ENCODE results near the gene CLDN17. TPM values are rescaled to one million over a fixed set of nuclear protein-coding genes. Genes with fewer than 3 reads are reported as not detected.

CLDN17 gene
- total RNA-seq, 6 donors from 2014 or later = not detected

GRCh38 chr21:30189773-30190172, 23.2 kb upstream of the CLDN17 start:
- no peak for ATAC-seq (ENCODE audit: low FRiP score in 2 of 2)
- Histone ChIP-seq H3K27me3 (no peaks in the 10 kb centered on the region), H3K36me3 (no peaks in the 10 kb centered on the region), H3K4me3 (no peak overlapping the region), H3K27ac (no peak overlapping the region), H3K4me1 (no peaks in the 10 kb centered on the region), H3K9me3 (no peaks in the 10 kb centered on the region)
- WGBS, 2 donors = 55 to 60% methylated on average over 3 of the region's 3 CpGs
- DNase-seq = no peak
- TF ChIP-seq EP300 (IDR thresholded peaks at IDR 0.05) = no peak
- no peak for TF ChIP-seq POLR2A (IDR thresholded peaks at IDR 0.05)
- TF ChIP-seq POLR2AphosphoS5 (IDR thresholded peaks at IDR 0.05) = no peak
- TF ChIP-seq, protein P1, sequence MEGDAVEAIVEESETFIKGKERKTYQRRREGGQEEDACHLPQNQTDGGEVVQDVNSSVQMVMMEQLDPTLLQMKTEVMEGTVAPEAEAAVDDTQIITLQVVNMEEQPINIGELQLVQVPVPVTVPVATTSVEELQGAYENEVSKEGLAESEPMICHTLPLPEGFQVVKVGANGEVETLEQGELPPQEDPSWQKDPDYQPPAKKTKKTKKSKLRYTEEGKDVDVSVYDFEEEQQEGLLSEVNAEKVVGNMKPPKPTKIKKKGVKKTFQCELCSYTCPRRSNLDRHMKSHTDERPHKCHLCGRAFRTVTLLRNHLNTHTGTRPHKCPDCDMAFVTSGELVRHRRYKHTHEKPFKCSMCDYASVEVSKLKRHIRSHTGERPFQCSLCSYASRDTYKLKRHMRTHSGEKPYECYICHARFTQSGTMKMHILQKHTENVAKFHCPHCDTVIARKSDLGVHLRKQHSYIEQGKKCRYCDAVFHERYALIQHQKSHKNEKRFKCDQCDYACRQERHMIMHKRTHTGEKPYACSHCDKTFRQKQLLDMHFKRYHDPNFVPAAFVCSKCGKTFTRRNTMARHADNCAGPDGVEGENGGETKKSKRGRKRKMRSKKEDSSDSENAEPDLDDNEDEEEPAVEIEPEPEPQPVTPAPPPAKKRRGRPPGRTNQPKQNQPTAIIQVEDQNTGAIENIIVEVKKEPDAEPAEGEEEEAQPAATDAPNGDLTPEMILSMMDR (IDR thresholded peaks at IDR 0.05) = no peak

DNA sequence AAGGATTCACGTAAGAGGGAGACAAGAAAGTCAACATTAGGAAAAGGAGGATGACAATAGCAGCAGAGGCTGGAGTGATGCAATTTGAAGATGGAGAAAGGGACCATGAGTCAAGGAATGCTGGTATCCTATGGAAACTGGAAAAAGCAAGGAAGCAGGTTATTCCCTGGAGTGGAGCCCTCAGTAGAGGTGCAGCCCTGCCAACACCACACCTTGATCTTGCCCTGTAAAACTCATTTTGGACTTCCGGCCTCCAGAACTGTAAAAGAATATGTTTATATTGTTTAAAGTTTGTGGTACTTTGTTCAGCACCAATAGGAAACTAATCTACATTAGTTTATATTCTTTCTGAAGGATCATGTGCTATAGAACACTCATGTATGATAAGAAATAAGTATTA, 19.6 kb upstream of the CLDN17 start:
- Histone ChIP-seq H3K4me1 (no peaks in the 10 kb centered on the region), H3K27ac (no peak overlapping the region), H3K4me3 (no peak overlapping the region), H3K27me3 (no peaks in the 10 kb centered on the region), H3K9me3 (no peaks in the 10 kb centered on the region), H3K36me3 (no peaks in the 10 kb centered on the region)
- TF ChIP-seq POLR2A (IDR thresholded peaks at IDR 0.05) (no peak), POLR2AphosphoS5 (IDR thresholded peaks at IDR 0.05) (no peak)
- TF ChIP-seq, protein P1 (IDR thresholded peaks at IDR 0.05) = no peak
- ATAC-seq (ENCODE audit: low FRiP score in 2 of 2) = no peak
- no peak for DNase-seq
- 83 to 96% methylated on average over 2 of the region's 2 CpGs for WGBS, 2 donors

DNA sequence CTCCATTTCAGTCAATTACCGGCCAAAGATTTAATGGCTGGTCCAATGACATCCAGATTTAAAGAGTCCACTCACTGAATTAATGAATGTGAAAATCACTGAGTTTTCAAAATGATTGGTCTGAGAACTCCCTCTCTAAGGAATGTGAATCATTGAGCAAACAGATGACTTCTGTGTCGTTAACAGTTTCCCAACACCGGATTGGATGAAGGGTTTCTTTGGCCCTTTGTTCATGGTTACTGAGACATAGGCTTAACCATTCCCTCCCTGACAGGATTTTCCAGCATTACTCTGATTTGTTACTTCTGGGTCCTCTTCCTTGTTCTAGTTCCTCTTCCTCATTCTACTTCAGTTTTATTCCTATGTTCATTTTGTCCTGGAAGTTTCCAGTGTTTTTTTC, 1.5 kb upstream of the CLDN17 start:
- no peak for ATAC-seq (ENCODE audit: low FRiP score in 2 of 2)

GRCh38 chr21:30166171-30166570, 434 bp downstream of the CLDN17 start:
- DNase-seq (no peak), ATAC-seq (ENCODE audit: low FRiP score in 2 of 2) (no peak)
- no peaks in the 10 kb centered on the region for H3K36me3 ChIP-seq
- no peaks in the 10 kb centered on the region for H3K9me3 ChIP-seq
- no peak overlapping the region for H3K4me3 ChIP-seq
- no peaks in the 10 kb centered on the region for H3K4me1 ChIP-seq
- H3K27ac ChIP-seq = no peak overlapping the region
- TF ChIP-seq, protein P1 (IDR thresholded peaks at IDR 0.05) = no peak
- 93 to 94% methylated on average over 9 of the region's 9 CpGs for WGBS, 2 donors
- no peaks in the 10 kb centered on the region for H3K27me3 ChIP-seq

More for the DNA sequence above, 1.5 kb upstream of the CLDN17 start:
- DNase-seq = no peak
- no peaks in the 10 kb centered on the region for H3K36me3 ChIP-seq
- no peaks in the 10 kb centered on the region for H3K27me3 ChIP-seq
- TF ChIP-seq, protein P1 (IDR thresholded peaks at IDR 0.05) = no peak
- TF ChIP-seq POLR2AphosphoS5 (IDR thresholded peaks at IDR 0.05) (no peak), POLR2A (IDR thresholded peaks at IDR 0.05) (no peak), EP300 (IDR thresholded peaks at IDR 0.05) (no peak)
- WGBS, 2 donors = 65 to 81% methylated on average over 3 of the region's 3 CpGs
- H3K27ac ChIP-seq = no peak overlapping the region
- H3K9me3 ChIP-seq = no peaks in the 10 kb centered on the region
- no peaks in the 10 kb centered on the region for H3K4me1 ChIP-seq
- H3K4me3 ChIP-seq = no peak overlapping the region

DNA sequence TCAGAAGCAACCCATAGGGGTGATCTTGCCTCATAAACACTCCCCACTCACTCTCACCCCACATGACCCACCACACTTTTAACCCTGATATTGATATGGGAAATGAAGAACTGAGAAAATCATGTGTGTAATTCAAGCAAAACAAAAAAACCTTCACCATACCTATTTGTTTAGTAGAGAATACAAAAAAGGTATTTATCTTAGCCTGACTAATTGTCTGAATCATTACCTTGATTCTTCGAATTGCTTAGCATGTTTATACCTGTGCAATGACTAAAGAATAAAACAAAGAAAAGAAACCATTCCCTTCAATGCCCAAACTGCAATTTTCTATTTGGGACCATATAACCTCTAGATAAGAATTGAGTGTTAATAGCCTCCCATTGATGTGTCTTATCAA, 1.8 kb downstream of the CLDN17 start:
- ATAC-seq (ENCODE audit: low FRiP score in 2 of 2) = no peak

More for the DNA sequence above, 1.8 kb downstream of the CLDN17 start:
- 82 to 96% methylated on average over 1 of the region's 1 CpG for WGBS, 2 donors
- Histone ChIP-seq H3K4me3 (no peak overlapping the region), H3K4me1 (no peaks in the 10 kb centered on the region), H3K9me3 (no peaks in the 10 kb centered on the region), H3K27me3 (no peaks in the 10 kb centered on the region), H3K36me3 (no peaks in the 10 kb centered on the region), H3K27ac (no peak overlapping the region)
- TF ChIP-seq POLR2A (IDR thresholded peaks at IDR 0.05) = no peak
- TF ChIP-seq POLR2AphosphoS5 (IDR thresholded peaks at IDR 0.05) = no peak
- TF ChIP-seq, protein P1 (IDR thresholded peaks at IDR 0.05) = no peak
- no peak for TF ChIP-seq EP300 (IDR thresholded peaks at IDR 0.05)
- DNase-seq = no peak
